Activated CD8-positive, alpha-beta memory T cell treated with anti-CD3 and anti-CD28 coated beads, Interleukin-2, amount 50 U/mL, for 1 hour (primary cell): ENCODE results near the gene RALA.
"Not testable (repeated sequence)": the region's sequence is repeated elsewhere in the genome, so short reads cannot be mapped to it uniquely, and the experiment has no call there.

Source experiments
- DNase-seq: peaks from one replicate; pipeline ENCODE4 v3.0.0-alpha.2; 2020; ENCODE audit errors: extremely low read depth

RALA gene

DNA sequence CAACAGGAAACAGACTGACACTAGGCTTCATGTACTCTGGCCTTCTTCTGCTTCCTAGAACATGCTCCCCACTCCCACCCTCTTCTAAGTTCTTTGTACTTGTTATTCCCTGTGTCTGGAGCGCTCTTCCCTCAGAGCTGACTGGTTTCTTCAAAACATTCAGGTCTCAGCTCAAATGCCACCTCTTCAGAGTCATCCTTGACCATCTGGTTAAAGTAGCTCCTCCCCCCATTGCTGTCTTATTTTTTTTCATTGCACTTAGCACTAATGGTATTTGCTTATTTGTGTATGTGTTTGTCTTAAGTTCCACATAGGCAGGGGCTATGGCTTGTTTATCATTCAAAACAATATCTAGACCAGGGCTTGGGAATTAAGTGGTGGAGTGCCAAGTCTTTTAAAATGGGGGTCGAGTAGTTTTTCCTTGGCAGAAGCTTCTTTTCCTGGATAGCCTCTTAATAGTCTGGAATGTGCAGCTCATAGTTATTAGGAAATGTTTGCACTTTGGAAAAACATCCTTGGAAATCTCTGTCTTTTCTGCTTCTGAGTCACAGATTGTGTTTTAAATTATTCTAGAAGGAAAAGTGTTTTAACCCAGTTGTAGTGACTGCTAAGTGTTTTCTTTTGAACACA is 60.0 kb downstream of the RALA start:
- no peak for DNase-seq

DNA sequence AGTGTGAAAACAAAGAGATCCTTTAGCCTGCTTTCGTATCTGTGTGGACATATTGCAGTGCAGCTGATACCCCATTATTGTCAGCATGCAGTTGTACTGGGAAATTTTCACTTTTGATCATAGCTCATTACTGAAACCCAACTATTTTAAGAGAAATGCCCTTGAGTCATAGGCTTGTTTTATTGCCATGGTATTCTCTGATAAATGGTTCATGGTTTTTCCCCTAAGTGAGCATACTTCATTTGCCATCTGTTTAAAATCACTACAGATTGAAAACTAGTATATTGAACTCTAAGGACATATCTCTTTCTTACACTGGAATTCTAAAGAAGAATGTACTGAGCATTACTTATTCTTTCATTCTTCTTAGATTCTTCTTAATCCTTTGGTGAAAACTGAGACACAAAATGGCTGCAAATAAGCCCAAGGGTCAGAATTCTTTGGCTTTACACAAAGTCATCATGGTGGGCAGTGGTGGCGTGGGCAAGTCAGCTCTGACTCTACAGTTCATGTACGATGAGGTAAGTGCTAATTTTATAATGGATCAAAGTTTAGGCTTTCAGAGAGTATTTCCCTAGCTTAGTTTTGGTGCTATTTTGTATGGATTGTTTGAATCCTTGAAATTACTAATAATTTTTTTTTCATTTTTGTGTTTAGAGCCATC is 63.0 kb downstream of the RALA start:
- DNase-seq: no peak

DNA sequence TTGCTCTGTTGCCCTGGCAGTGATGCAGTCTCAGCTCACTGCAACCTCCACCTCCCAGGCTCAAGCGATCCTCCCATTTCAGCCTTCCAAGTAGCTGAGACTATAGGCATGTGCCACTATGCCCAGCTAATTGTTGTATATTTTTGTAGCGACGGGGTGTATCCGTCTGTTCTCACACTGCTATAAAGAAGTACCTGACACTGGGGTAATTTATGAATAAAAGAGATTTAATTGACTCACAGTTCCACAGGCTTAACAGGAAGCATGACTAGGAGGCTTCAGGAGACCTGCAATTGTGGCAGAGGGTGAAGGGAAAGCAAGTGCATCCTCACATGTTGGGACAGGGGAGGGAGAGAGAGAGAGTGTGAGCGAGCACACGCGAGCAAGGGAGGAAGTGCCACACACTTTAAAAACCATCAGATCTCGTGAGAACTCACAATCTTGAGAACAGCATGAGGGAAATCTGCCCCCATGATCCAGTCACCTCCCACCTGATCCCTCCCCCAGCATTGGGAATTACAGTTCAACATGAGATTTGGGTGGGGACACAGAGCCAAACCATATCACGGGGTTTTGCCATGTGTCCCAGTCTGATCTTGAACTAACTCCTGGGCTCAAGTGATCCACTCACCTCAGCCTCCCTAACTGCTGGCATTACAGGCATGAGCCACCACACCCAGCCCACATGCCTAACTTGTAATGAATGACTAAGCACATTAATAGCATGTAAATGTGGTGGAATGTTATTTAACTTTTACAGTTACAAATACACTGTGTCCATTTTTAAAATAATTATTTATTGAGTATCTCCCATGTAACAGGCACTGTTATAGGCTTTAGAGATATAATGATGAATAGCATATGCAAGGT is 65.5 kb downstream of the RALA start:
- DNase-seq: no peak

DNA sequence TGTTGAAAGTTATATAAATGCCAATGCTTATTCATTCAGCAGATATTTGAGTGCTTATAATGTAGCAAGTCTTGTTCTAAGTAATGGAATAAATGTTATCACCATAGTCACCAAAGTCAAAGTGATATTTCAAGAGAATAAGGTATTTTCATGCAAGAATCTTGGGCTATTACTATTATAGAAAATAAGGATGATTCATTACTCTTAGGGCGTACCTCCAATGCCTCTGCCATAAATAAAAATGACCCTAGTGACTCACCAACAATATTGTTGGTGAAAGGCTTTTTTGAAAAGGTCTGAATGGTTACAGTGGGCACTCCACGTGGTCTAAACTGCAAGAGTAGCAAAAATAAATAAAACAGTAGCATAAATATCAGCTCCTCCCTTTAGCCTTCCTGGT is 68.4 kb downstream of the RALA start:
- DNase-seq: no peak

DNA sequence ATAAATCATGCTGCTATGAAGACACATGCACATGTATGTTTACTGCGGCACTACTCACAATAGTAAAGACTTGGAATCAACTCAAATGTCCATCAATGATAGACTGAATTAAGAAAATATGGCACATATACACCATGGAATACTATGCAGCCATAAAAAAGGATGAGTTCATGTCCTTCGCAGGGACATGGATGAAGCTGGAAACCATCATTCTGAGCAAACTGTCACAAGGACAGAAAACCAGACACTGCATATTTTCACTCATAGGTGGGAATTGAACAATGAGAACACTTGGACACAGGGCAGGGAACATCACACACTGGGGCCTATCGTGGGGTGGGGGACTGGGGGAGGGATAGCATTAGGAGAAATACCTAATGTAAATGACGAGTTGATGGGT is 69.7 kb downstream of the RALA start:
- not testable (repeated sequence) for DNase-seq

DNA sequence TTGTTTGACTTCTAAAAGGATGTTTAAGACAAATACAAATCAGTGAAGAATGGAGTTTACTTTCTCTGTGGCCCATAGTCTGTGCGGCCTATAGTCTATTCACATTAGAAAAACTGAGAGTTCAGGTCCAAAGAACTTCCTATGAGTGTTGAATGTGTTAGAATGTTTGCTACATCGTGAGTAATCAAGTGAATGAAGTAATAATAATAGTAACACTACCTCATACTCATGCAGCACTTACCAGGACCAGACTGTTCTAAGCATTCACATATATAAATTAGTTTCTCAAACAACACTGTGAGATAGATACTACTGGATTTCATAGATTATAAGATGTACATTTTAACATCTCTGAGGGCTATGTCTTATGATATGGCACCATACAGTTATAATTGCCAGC is 70.4 kb downstream of the RALA start:
- DNase-seq: no peak

DNA sequence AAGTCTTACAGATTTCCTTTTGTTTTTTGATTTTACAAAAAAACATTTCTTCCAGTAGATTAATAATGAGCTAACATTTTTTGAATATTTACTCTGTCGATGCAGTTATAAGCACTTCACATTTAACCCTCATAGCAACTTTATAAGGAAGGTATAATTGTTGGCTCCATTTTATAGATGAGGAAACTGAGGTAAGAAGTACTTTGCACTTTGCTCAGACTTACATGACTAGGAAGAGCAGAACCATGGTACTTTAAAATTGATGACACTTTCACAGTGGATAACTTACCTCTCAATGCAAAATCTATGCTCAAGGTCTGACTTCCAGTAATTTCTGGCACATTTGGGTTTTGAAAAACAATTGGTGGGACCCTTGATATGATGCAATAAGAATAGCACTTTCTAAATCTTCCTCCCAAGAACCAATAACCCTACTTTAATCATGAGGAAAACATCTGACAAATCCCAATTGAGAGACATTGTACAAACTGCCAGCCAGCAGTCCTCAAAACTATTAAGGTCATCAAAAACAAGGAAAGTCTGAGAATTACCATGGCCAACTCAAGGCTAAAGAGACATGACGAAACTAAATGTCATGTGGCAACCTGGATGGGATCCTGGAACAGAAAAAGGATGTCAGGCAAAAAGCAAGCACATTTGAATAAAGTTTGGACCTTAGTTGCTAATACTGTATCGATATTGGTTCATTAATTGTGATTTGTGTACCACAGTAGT is 72.6 kb downstream of the RALA start:
- DNase-seq: no peak

DNA sequence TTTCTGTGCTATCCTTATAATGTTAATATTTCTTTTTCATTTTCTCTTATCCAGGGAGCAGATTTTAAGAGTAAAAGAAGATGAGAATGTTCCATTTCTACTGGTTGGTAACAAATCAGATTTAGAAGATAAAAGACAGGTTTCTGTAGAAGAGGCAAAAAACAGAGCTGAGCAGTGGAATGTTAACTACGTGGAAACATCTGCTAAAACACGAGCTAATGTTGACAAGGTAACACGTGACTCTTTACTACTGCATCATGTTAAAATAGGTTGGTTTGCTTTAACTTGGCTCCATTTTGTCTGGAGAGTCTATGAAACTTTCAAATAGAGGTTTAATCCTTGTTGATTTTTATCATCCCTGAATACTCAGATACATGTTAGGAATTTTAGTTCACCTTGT is 73.3 kb downstream of the RALA start:
- DNase-seq: no peak

DNA sequence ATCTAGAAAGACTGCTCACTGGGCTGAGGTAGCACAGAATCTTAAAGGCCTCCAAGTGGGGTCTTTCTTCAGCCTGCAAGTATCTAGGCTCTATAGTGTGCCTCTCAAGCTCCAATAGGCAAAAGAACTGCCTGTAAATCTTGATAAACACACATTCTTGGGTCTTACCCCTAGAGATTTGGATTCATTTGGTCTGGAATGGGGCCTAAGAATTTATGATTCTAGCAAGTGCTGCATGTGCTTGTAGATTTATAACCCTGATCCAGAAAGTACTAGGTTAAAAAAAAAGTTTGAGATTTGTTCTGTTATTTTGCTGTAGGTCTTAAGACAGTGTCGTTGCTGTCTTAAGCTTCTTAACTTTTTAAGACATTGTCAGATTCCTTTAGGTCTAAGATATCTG is 74.1 kb downstream of the RALA start:
- DNase-seq: no peak

DNA sequence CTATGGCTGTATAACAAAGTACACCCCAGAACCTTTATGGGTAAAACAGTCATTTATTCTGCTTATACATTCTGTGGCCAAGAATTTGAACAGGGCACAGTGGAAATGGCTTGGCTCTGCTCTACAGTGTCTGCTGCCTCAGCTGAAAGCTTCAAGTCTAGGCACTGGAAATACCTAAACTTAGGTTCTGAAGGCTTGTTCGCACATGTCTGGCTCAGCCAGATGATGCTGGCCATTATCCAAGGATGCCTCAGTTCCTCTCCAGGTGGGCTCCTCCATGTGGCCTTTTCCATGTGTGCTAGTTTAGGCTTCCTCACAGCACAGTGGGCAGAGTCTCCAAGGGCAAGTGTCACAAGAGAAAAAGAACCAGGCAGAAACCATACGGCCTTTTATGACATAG is 76.8 kb downstream of the RALA start:
- no peak for DNase-seq

DNA sequence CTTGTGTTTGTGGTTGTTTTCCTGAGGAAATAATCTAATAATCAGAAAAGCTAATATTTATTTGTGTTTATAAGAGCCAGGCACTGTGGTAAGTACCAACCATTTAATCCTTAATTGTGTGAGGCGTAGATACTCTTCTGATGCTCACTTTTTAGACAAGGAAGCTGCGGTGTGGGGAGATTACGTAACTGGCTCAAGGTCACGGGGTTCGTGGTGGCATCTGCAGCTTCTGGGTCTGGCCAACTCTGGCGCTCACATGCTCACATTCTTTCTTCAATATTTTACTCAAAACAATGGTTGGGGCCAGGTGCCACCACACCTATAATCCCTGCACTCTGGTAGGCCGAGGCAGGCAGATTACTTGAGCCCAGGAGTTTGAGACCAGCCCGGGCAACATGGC is 77.6 kb downstream of the RALA start:
- DNase-seq: no peak

DNA sequence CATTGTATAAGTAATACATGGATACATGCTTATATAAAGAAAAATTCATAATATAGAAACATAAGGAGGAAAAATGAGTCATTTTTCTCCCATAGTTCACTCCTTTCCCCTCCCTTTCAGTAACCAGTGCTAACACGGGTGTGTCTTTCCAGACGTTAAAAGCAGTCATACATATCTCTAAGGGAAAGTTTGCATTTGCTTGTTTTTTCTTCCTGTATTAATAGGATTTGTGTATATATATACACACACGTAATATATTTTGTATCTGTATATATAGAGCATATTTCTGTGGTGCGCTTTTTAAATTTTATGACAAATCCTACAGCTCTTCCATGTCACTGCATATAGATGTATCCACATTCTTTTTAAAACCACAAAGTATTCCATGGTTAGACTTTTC is 78.8 kb downstream of the RALA start:
- no peak for DNase-seq

DNA sequence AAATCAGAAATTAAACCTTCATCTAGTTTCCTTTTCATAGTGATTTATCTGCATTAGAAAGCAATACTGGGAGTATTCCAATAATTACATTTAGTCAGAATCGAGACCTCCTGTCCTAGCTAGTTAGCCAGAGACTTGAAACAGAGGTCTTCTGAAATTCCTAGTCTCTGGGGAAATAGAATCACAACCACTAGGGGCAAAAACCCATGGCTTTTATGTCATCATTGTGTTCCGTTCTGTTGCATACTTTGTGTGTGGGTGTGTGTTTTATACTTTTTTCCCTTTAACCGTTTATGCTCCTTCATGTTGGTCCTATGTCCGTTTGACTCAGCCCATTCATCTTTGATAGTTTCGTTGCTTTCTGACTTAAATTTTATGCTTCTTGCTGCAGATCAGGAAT is 79.8 kb downstream of the RALA start:
- no peak for DNase-seq

DNA sequence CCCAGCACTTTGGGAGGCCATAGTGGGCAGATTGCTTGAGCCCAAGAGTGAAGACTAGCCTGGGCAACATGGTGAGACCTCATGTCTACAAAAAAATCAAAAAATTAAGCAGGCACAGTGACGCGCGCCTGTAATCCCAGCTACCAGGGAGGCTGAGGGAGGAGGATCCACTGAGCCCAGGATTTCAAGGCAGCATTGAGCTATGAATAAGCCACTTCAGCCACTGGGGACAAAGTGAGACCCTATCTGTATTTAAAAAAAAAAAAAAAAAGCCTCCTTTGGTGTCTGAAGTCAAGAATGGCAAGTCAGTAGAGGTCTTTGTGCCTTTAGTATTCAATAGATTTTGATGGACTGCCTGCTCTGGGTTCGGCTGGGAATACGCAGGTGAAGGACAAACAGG is 85.7 kb downstream of the RALA start:
- no peak for DNase-seq

DNA sequence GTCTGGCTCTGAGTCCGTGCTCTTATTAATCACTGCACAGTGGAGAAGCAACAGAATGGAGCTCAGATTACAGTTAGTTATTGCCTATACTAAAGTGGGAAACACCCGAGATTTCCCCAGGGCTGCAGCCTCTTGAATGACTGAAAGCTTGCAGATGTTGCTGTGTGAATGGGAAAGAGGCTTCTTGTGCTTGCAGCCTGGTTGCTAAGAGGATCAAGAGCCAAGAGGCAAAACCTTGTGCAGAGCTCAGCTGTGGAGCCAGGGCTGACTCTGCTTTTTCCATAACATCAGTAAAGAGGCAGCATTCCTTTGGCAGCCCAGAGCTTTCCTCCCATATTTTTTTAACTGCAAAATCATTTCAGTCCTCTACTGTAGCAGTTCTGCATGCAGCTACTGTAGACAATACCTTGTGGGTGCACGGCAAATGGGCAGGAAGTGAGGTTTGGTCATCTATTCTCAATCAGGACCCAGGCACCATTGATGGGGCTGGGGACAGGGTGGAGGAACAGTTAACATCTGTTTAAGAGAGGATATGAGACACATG is 86.5 kb downstream of the RALA start:
- DNase-seq: no peak

DNA sequence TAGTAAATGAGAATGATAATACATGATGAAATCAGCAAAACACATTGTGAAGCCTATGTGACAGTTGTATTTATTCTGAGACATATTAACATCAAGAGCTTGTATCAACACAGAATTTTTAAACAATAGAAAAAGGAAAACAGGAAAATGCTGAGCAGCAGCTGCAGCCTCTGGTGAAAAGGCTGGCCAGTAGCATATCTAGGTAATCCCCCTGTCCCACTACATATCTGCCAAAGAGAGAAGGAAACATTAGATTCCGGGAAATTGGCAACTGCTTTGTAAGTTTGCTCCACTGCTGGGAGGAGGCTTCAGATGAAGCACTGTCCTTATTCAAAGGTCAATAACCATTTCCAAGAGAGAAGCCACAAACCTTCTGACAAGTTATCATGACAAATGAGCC is 89.4 kb downstream of the RALA start:
- DNase-seq: no peak

DNA sequence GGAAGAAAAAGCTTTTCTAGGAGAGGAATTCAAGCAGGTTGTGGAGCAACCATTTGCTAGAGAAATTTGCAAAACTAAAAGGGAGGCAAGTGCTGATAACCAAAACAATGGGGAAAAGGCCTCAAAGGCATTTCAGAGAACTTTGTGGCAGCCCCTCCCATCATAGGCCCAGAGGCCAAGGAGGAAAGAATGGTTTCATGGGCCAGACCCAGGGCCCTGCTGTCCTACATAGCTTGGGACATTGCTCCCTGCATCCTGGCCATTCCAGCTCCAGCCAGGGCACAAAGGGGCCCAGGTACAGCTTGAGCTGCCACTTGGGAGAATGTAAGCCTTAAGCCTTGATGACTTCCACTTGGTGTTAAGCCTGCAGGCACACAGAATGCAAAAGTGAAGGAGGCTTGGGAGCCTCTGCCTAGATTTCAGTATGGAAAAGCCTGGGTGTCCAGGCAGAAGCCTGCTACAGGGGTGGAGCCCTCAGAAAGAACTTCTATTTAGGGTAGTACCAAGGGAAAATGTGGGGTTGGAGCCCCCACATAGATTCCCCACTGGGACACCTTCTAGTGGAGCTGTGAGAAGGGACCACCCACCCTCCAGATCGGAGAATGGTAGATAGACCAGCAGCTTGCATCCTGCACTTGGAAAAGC is 91.2 kb downstream of the RALA start:
- no peak for DNase-seq

DNA sequence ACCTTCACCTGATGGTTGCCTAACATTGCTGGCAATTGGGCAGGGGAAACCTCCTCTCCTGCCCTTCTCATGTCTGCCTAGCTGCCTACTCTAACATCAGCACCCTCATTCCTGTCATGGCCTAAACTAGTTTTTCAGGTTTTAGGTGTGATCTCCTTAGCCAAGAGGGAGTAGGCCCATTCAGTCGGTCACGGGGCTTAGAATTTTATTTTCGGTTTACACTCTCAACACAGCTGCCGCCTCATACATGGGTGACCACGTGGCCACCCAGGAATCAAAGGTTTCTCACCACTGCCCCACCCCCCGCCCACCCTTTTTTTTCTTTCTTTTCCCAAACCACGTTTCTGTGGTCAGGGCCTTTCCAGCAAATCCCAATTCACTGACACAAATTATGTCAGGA is 97.2 kb downstream of the RALA start:
- DNase-seq: no peak

DNA sequence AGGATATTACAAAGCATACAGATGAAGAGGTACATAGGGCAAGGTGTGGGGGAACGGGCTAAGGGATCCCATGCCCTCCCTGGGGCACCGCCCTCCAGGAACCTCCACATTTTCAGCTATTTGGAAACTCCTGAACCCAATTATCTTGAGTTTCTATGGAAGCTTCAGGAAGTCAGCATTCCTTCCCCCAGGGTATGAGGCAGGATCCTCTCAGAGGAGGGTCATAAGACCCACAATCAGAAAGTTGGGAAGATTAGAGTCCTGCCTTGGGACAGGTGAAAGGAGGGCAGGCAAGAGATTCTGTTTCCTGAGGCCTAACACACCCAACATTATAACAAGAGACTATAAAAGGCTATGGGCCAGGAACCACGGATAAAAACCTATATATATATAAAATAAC is 98.0 kb downstream of the RALA start:
- no peak for DNase-seq

DNA sequence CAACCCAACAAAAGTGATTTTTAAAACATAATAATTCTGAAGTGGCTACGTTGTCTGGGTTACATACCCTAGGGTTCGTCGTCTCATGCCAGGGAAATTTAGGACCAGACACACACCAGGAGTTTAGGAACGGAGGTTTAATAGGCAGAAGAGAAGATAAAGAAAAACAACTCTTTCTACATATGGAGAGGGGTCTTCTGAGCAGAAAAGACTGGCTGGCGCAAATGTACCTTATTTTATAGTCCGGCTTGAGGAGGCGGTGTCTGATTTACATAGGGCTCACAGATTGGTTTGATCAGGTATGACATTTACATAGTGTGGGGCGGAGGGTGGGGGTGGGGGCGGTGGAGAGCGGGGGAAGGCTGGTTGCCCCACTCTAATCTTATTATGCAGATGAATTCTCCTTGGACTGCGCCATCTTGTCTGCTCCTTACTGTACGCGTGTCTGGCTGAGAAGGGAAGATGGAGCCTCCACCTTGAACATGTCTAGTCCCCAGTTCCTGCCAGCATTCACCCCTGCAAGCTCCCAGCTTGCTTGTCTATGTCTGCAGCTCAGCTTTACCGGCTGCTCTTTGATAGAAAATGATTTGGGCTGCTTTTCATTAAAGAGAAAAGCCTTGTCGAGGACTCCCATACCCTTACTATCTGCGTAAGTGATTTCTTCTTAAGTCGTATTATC is 98.7 kb downstream of the RALA start:
- DNase-seq: no peak
